Activated B cell treated with CpG ODN at 0.5 μM for 24 hours (primary cell): Measurements from ENCODE around the gene GPR176. TPM values are rescaled to one million over a fixed set of nuclear protein-coding genes. Genes with fewer than 3 reads are reported as not detected.

ENCODE experiments used
- ATAC-seq: fragments of 200-7000 bp; cut with Tn5 transposase; one replicate; pipeline ENCODE4 v1.10.0; 2021; ENCODE audit warnings: low read depth, mild to moderate bottlenecking, moderate library complexity
- CTCF ChIA-PET: fragments of 350-600 bp; sonication (Branson Sonifier 250); formaldehyde crosslinking; loops from one replicate; lab custom pipeline; 2021; ENCODE audit warnings: antibody characterized with exemption; lab: Charles Lee
- POLR2A ChIA-PET: fragments of 350-600 bp; sonication (Branson Sonifier 250); formaldehyde crosslinking; loops from one replicate; lab custom pipeline; 2021; ENCODE audit warnings: antibody characterized with exemption; lab: Charles Lee
- DNase-seq: peaks from one replicate; pipeline ENCODE4 v3.0.0; 2022
- H3K27ac Mint-ChIP-seq: one replicate; pipeline ENCODE4 v1.8.0; 2020; ENCODE audit warnings: mixed read lengths
- H3K27me3 Mint-ChIP-seq: one replicate; pipeline ENCODE4 v1.8.0; 2021; ENCODE audit warnings: mixed read lengths
- H3K36me3 Mint-ChIP-seq: one replicate; pipeline ENCODE4 v1.8.0; 2021; ENCODE audit warnings: low read depth, mixed read lengths
- H3K4me1 Mint-ChIP-seq: one replicate; pipeline ENCODE4 v1.8.0; 2021; ENCODE audit warnings: mixed read lengths
- H3K4me3 Mint-ChIP-seq: one replicate; pipeline ENCODE4 v1.8.0; 2020; ENCODE audit warnings: mild to moderate bottlenecking, mixed read lengths
- H3K9me3 Mint-ChIP-seq: one replicate; pipeline ENCODE4 v1.8.0; 2020; ENCODE audit warnings: mixed read lengths
- intact Hi-C: fragments of 100-400 bp; cut with micrococcal nuclease; formaldehyde crosslinking; loops from one replicate; pipeline ENCODE4 v1.15.1; 2024
- total RNA-seq: library from RNA; stranded (reverse); gene quantifications from 2 replicates; pipeline ENCODE4 v1.2.3, GENCODE V29; 2022
- TF ChIP-seq, protein P1 (sequence below): fragments of 200-600 bp; IDR thresholded peaks from one replicate; pipeline ENCODE4 v1.8.0; 2022; ENCODE audit warnings: antibody characterized with exemption, mild to moderate bottlenecking

The GPR176 gene, protein sequence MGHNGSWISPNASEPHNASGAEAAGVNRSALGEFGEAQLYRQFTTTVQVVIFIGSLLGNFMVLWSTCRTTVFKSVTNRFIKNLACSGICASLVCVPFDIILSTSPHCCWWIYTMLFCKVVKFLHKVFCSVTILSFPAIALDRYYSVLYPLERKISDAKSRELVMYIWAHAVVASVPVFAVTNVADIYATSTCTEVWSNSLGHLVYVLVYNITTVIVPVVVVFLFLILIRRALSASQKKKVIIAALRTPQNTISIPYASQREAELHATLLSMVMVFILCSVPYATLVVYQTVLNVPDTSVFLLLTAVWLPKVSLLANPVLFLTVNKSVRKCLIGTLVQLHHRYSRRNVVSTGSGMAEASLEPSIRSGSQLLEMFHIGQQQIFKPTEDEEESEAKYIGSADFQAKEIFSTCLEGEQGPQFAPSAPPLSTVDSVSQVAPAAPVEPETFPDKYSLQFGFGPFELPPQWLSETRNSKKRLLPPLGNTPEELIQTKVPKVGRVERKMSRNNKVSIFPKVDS
- total RNA-seq: 0.12 TPM in 1 of 2 replicates, not detected in the other

- H3K4me1 Mint-ChIP-seq: peaks cover 13% of the 10 kb centered on the region
- intact Hi-C loops: loop anchor here (1.0 kb wide), 2 partner anchors 14 to 138 kb away; partner anchors contain the start of genes EIF2AK4 and FSIP1
- DNase-seq (peak; percentile 48), ATAC-seq (no peak)
- TF ChIP-seq, protein P1, sequence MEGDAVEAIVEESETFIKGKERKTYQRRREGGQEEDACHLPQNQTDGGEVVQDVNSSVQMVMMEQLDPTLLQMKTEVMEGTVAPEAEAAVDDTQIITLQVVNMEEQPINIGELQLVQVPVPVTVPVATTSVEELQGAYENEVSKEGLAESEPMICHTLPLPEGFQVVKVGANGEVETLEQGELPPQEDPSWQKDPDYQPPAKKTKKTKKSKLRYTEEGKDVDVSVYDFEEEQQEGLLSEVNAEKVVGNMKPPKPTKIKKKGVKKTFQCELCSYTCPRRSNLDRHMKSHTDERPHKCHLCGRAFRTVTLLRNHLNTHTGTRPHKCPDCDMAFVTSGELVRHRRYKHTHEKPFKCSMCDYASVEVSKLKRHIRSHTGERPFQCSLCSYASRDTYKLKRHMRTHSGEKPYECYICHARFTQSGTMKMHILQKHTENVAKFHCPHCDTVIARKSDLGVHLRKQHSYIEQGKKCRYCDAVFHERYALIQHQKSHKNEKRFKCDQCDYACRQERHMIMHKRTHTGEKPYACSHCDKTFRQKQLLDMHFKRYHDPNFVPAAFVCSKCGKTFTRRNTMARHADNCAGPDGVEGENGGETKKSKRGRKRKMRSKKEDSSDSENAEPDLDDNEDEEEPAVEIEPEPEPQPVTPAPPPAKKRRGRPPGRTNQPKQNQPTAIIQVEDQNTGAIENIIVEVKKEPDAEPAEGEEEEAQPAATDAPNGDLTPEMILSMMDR: no peak
- CTCF ChIA-PET: interaction anchor here (1.0 kb wide), 1 partner anchor 196 kb away, joined by 3 read pairs; no protein-coding TSS in a partner anchor
- POLR2A ChIA-PET: interaction anchor here (1.0 to 2.6 kb wide), 2 partner anchors 13 to 137 kb away, joined by 3 to 19 read pairs; partner anchors contain the start of genes EIF2AK4 and FSIP1
- H3K27ac Mint-ChIP-seq: peak within 1 kb of the TSS; percentile 79
- H3K27me3 Mint-ChIP-seq: peaks cover 15% of the 10 kb centered on the region
- no peaks in the 10 kb centered on the region for H3K9me3 Mint-ChIP-seq
- H3K36me3 Mint-ChIP-seq: no peaks in the 10 kb centered on the region
- peak within 1 kb of the TSS; percentile 88 for H3K4me3 Mint-ChIP-seq
Observed at GRCh38 chr15:39919748-39920509, at the start of gene GPR176. GPR176 (minus strand) TSS chr15:39920266; CDS start chr15:39920026, 240 bp downstream.

GRCh38 chr15:39969002-39969394 lies 48.9 kb upstream of the GPR176 start:
- DNase-seq (no peak), ATAC-seq (no peak)
- CTCF ChIA-PET: no interaction called here
- TF ChIP-seq, protein P1: no peak
- H3K27ac Mint-ChIP-seq: no peak overlapping the region
- POLR2A ChIA-PET: no interaction called here
- no peaks in the 10 kb centered on the region for H3K4me1 Mint-ChIP-seq
- intact Hi-C loops: no loop called here
- H3K9me3 Mint-ChIP-seq: no peaks in the 10 kb centered on the region
- peaks cover 50% of the 10 kb centered on the region for H3K36me3 Mint-ChIP-seq
- no peak overlapping the region for H3K4me3 Mint-ChIP-seq
- no peaks in the 10 kb centered on the region for H3K27me3 Mint-ChIP-seq

DNA sequence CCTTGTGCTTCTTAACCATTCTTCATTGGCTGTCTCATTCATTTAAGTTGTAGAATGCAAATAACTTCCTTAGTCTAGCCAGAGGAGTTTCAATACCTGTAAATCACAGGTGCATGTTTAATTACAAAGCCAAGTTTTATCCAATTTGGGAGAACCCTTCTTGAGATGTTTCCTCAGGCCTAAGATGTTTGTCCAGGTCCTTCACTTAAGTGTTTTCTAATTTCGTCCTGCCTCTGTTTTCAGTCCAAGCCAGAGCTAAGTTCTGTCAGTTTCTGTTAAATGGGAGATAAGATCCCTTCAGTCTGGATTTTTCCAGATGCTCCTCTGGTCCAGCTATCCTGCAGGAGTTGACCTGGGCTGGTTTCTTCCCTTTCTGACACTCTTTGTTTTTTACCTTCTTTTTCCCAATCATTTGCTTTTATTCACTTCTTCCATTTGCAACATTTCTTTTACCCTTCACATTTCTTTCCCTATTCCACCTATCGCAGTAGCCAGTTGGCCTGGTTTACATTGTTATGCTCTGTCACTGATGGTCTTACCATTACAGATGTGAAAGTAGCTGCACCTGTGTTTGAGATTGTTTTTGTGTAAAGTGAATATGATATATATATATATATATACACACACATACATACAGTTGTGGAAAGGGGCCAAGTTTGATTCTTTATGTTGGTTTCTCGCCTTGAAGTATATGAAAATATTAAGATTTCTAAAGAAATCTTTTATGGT lies 48.4 kb upstream of the GPR176 start:
- no peak overlapping the region for H3K27ac Mint-ChIP-seq
- H3K4me1 Mint-ChIP-seq: no peaks in the 10 kb centered on the region
- H3K27me3 Mint-ChIP-seq: no peaks in the 10 kb centered on the region
- TF ChIP-seq, protein P1: no peak
- DNase-seq (no peak), ATAC-seq (no peak)
- CTCF ChIA-PET: no interaction called here
- H3K4me3 Mint-ChIP-seq: no peak overlapping the region
- H3K36me3 Mint-ChIP-seq: peaks cover 47% of the 10 kb centered on the region
- H3K9me3 Mint-ChIP-seq: no peaks in the 10 kb centered on the region
- POLR2A ChIA-PET: no interaction called here
- intact Hi-C loops: no loop called here

- intact Hi-C loops: no loop called here
Observed at GRCh38 chr15:39966521-39966920, 46.5 kb upstream of the GPR176 start.

More at GRCh38 chr15:39966521-39966920, 46.5 kb upstream of the GPR176 start:
- CTCF ChIA-PET: no interaction called here
- DNase-seq (no peak), ATAC-seq (no peak)
- TF ChIP-seq, protein P1: no peak
- H3K27ac Mint-ChIP-seq: no peak overlapping the region
- no peaks in the 10 kb centered on the region for H3K27me3 Mint-ChIP-seq
- POLR2A ChIA-PET: no interaction called here
- H3K9me3 Mint-ChIP-seq: no peaks in the 10 kb centered on the region
- no peaks in the 10 kb centered on the region for H3K4me1 Mint-ChIP-seq
- peaks cover 52% of the 10 kb centered on the region for H3K36me3 Mint-ChIP-seq
- H3K4me3 Mint-ChIP-seq: no peak overlapping the region
